Measurements from ENCODE around the gene CCDC40. TPM values are rescaled to one million over a fixed set of nuclear protein-coding genes. Genes with fewer than 3 reads are reported as not detected.

The CCDC40 gene
- total RNA-seq, 1 donor = 8.3 TPM

DNA sequence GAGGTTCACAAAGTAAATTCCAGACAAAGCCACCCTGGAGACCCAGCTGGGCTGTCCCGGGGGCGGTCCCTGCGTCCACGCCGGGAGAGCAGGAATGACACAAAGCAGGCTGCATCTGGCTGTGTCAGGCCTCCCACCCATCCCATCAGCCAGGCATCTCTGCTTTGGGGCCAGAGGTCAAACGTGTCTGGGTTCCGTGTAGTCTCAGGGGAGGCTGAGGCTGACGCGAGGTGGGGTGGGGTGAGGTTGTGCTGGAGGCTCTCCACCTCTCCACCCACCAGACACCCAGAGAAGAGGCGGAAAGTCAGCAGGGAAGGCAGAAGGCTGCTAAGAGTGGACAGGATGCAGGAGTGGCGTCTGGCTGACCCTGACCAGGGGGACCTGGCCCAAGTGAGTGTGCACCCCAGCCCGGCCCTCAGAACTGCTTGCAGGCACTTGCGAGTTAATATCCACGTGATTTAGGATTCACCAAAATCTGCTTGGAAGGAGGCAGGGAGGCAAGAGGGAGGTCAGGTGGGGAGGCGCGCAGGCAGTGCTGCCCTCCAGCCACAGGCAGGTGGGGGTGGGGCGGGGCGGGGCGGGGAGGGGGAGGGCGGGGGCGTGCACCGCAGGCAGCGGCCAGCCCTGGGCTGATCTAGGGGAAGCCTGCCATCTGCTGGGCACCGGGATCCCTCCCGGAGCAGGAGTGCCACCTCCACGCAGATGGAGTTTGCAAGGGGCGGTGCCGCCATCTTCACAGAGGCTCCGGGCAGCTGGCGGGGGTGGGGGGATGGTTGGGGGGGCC is 45.1 kb upstream of the CCDC40 start:
- Histone ChIP-seq H3K4me1 (ENCODE audit: insufficient read depth, low read length) (peaks cover 38% of the 10 kb centered on the region), H3K4me2 (ENCODE audit: insufficient read depth, low read length) (peak overlapping the region; percentile 77), H3K4me3 (ENCODE audit: insufficient read depth, low read length) (peak overlapping the region; percentile 65), H3K36me3 (ENCODE audit: insufficient read depth, low read length) (no peaks in the 10 kb centered on the region), H3K27ac (ENCODE audit: low read depth, low read length) (no peak overlapping the region), H3K9me3 (ENCODE audit: low read depth, low read length) (no peaks in the 10 kb centered on the region), H2AFZ (ENCODE audit: low read length) (no peak overlapping the region), H3K27me3 (ENCODE audit: insufficient read depth, low read length) (no peaks in the 10 kb centered on the region), H3K79me2 (ENCODE audit: insufficient read depth, low read length) (peaks cover 2% of the 10 kb centered on the region), H4K20me1 (ENCODE audit: insufficient read depth, low read length) (peaks cover 21% of the 10 kb centered on the region)
- peak; percentile 40 for TF ChIP-seq CTCF (IDR thresholded peaks at IDR 0.05; ENCODE audit: extremely low read depth, low read depth, low read length)
- DNase-seq (ENCODE audit: insufficient read length, low spot score, missing footprints) = peak; percentile 98

DNA sequence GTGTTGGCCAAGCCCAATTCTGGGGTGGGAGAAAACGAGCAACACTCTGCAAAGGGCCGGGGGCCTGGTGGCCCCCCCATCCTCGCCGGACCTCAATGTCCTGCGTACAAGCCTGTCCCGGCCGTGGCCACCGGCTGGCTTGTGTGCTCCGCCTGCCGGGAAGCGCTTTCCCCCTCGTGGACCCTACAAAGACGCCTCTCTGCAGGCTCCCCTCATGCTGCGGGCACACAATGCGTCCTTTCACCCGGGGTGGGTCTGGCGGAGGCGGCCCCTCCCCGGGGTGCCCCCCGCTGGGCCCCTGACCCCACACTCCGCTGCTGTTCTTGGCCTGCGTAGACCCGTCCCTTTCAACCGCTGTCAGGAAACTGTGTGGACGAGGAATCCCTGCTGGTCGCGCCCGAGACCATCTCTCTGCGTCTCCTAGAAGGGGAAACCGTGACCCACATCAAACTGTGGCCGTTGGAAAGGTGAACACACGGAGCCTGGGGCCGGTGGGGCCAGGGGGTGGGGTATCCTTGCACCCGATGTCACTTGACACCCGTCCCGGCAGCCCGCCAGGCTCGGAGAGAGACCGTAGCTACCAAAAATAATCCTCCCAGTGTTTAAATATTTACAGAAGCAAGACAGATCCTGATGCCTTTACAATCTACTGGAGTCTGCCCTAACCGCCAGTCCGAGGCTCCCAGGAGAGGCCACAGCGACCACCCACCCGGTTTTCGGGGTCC is 44.4 kb upstream of the CCDC40 start:
- no peaks in the 10 kb centered on the region for H3K36me3 ChIP-seq (ENCODE audit: insufficient read depth, low read length)
- H2AFZ ChIP-seq (ENCODE audit: low read length) = peak overlapping the region; percentile 41
- DNase-seq (ENCODE audit: insufficient read length, low spot score, missing footprints) = peak; percentile 89
- peaks cover 21% of the 10 kb centered on the region for H4K20me1 ChIP-seq (ENCODE audit: insufficient read depth, low read length)
- H3K4me3 ChIP-seq (ENCODE audit: insufficient read depth, low read length) = peak overlapping the region; percentile 65
- TF ChIP-seq CTCF (IDR thresholded peaks at IDR 0.05; ENCODE audit: extremely low read depth, low read depth, low read length) = no peak
- peak overlapping the region; percentile 77 for H3K4me2 ChIP-seq (ENCODE audit: insufficient read depth, low read length)
- H3K27ac ChIP-seq (ENCODE audit: low read depth, low read length) = no peak overlapping the region
- H3K9me3 ChIP-seq (ENCODE audit: low read depth, low read length) = no peaks in the 10 kb centered on the region
- H3K4me1 ChIP-seq (ENCODE audit: insufficient read depth, low read length) = peaks cover 31% of the 10 kb centered on the region
- no peaks in the 10 kb centered on the region for H3K27me3 ChIP-seq (ENCODE audit: insufficient read depth, low read length)
- H3K79me2 ChIP-seq (ENCODE audit: insufficient read depth, low read length) = no peaks in the 10 kb centered on the region

- Histone ChIP-seq H3K4me1 (ENCODE audit: insufficient read depth, low read length) (peaks cover 24% of the 10 kb centered on the region), H3K27ac (ENCODE audit: low read depth, low read length) (peak overlapping the region; percentile 1), H3K27me3 (ENCODE audit: insufficient read depth, low read length) (no peaks in the 10 kb centered on the region), H3K4me3 (ENCODE audit: insufficient read depth, low read length) (peak overlapping the region; percentile 65), H4K20me1 (ENCODE audit: insufficient read depth, low read length) (peaks cover 16% of the 10 kb centered on the region), H3K79me2 (ENCODE audit: insufficient read depth, low read length) (no peaks in the 10 kb centered on the region), H3K4me2 (ENCODE audit: insufficient read depth, low read length) (peak overlapping the region; percentile 77), H2AFZ (ENCODE audit: low read length) (no peak overlapping the region), H3K9me3 (ENCODE audit: low read depth, low read length) (no peaks in the 10 kb centered on the region), H3K36me3 (ENCODE audit: insufficient read depth, low read length) (no peaks in the 10 kb centered on the region)
- peak; percentile 75 for DNase-seq (ENCODE audit: insufficient read length, low spot score, missing footprints)
- no peak for TF ChIP-seq CTCF (IDR thresholded peaks at IDR 0.05; ENCODE audit: extremely low read depth, low read depth, low read length)
Measured at GRCh38 chr17:79992649-79993389, 43.6 kb upstream of the CCDC40 start.
